HG03460 (cell line): Measurements from ENCODE around the gene DOCK9.

Experiments
- ATAC-seq: cut with Tn5 transposase; IDR thresholded peaks from one replicate; pipeline ENCODE4 v1.9.1; 2021; ENCODE audit not compliant: unreplicated experiment

The DOCK9 gene

DNA sequence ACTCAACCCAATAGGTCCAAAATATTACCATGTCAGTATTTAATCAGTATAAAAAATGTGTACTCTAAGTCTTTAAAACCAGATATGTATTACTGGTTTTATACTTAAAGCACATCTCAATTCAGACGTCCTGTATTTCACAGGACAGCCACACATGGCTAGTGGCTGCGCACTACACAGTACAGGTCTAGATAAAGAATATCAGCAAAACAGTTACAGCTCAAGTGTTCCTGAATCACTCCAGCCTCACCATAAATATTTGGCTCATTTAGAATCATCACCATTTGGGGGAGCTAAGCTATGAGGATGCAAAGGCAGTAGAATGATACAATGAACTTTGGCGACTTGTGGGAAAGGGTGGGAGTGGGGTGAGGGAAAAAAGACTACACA, 89.0 kb downstream of the DOCK9 start:
- ATAC-seq = no peak

DNA sequence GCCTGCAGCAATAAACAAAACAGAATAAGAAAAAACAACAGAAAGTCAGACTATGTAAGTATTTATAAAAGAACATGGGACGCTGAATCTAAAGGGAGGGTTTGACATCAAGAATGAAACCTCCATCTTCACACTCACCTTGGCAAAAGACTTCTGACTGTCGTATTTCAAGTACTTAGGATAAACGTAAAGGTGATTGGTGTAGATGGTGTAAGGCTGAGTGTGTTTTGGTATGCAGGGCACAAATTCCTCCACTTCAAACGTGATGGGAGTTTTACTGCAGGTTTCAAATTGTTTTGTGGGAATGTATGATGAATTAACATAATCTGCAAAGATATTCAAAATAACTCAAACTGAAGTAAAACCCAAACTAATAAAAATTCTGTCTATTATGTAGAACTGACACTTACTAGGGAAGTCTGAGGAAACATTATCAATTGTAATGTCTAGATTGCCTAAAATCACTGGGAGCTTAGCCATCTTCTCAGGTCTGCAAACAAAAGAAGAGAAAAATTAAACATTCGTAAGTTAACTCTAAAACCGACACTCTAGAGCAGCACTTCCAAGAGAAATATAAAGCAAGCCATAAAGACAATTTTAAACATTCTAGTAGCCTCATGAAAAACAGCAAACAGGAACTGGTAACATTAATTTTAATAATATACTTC, 89.5 kb downstream of the DOCK9 start:
- ATAC-seq = no peak

DNA sequence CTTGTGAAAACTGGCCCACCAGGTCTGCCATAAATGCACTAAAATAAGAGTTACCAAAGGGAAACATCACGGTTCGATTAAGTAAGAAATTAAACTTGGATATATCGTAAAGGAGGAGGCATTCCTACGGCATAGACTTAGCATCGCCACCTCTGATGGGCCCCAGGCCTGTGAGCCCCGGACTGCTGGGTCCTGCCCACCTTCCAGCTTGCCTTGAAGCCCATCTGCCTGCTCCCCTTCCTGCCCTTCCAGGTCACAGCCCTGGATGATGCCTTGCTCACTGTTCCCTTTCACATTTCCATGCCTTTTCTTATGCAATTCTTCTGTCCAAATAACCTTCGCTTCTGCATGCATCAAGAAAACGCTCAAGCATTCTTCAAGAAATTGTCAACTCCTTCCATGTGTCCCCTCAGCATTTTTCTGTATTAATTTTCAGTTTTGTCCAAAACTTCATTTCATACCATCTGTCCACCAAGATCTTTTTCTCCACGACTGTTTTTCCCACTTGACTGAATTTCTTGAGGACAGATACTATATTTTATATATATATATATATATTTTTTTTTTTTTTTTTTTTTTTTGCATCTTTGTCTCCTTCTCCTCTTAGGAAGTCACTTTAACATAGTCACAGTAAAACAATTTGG, 91.2 kb downstream of the DOCK9 start:
- ATAC-seq = no peak

DNA sequence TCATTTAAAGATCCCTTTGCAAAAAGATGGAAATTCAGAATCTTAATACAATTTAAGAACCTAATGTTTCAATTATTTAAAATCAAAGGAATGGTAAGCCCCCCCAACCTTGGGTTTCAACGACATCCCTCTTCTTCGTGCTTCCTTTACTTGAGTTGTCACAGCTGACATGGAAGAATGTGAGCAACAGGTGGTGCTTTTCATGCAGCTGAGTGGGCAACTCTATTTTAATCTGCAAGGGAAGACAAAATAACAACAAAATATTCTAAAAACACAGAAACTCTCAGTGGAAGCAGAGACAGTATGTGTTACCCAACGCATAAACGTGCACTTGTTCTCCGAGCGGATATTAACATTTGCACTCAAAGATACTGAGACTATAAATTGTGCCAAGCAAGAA, 92.3 kb downstream of the DOCK9 start:
- no peak for ATAC-seq

DNA sequence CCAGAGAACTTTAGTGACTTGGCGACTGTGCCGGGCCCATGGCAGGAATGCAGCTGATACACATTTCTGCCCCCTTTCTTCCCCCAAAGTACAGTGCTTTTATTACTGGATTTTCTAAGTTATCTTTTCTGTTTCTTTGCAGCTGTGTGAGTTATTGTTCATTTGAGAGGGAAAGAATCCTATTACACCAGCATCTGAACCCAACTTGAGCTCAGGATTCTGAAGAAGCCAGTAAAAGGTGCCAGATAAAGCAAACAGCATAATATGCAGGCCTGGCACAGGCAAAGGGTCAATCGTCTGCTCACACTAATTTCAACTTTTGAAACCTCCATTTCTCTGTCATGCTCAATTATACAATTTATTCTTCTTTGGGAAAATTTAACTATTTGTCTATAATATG, 93.9 kb downstream of the DOCK9 start:
- ATAC-seq = no peak

DNA sequence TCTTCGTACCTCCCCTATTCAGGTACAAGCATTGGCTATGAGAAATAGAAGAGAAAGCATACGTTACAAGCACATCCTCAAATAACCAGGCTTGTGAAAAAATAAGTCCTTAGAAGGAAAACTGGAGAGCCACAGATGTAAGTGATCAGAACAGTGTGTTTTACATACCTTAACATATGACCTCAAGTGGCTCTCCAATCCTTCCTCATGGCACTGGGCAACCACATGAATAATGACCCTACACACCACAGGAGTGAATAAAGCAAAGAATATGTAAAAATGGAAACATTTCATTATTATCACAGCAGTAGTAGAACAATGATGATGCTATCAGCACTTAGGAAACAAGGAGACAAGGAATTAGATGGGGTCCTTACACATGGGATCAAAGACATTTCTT, 96.5 kb downstream of the DOCK9 start:
- ATAC-seq = no peak

DNA sequence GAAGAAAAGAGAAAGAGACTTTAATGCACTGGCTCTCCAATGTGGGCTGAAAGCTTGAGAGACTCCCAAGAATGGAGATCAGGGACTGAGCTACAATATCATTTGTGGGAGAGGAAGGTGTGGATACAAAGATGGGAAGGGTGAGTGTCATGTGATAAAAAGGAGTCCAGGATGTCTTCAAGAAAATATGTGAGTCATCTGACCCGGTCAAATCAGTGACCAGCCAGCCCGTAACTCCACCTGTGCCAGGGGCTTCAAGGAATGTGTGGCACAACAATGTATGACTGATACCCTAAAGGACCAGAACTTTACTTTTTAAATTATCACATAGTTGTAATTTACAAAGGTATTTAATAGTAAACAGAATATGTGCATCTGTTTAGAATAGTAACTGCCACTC, 97.2 kb downstream of the DOCK9 start:
- no peak for ATAC-seq

DNA sequence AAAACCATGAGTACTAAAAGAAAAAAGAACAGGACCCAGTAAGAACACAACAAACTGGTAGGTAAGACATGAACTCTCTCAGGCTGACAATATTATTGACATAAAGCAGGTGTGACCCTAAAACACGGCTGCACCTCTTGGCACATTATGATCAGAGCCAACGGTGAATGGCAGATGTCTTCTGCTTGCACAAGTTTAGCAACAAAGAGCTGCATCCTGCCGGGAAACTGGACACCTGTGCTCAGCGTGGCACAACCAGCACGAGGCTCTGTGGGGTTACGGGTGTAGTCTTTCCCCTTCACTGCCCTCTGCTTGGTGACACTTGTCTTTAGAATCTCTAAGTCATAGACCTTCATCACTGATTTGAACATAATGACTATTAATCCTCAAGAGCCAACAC, 97.9 kb downstream of the DOCK9 start:
- ATAC-seq = no peak

DNA sequence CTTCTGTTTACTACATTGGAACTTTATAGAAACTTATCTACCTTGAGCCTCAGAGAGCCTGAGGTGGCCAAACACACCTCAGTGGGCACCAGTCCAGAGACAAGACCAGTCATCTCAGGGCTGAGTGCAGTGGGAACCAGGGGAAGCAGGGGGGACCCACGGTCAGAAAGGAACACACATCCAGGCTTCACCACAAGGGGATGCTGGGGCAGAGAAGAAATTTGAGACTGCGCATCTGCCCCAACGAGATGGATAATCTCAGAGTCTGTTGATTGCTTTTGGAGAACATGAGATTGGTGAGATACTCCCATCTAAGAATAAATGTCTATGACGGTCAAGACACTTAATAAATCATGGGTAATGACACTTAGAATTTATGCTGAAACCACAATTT, 98.7 kb downstream of the DOCK9 start:
- ATAC-seq = no peak

DNA sequence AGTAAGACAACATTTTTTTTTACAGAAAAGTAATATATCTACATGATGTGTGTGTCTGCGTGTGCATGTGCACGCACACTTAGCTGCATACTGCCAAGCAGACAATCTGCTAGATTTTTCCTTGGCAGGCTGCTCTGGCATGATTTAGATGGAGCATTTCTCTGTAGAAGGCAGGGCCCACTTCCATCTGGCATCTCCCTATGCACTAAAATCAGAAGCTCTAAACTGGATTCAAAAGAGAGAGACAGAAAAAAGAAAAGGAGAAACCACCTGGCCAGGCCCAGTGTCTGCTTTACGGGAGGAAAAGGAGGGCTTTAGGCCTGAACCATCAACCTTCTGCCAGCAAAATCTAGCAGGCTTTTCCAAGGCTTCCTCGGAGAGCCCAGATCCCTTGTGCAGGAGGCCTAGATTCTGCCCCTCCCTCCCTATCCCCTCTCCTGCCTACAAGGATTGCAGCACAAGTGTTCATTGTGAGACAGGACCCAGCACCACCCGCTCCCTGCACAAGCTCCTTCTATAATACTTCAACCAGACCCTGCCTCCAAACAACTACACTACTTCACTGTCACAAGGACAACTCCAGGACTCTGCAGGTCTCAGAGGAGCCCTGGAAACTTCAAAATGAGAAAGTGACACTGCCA, 99.3 kb downstream of the DOCK9 start:
- no peak for ATAC-seq

DNA sequence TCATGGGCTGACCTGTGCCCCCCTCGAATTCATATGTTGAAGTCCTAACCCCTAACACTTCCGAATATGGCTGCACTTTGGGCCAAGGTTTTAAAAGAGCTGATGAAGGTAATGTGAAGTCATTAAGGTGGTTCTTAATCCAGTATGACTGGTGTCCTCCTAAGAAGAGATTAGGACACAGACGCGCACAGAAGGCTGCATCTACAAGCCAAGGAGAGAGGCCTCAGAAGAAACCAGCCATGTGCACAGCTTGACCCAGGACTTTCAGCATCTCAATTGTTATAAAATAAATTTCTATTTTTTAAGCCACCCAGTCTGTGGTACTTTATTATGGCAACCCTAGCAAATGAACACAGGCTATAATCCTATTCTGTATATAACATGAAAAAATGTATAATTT, 99.9 kb downstream of the DOCK9 start:
- no peak for ATAC-seq

DNA sequence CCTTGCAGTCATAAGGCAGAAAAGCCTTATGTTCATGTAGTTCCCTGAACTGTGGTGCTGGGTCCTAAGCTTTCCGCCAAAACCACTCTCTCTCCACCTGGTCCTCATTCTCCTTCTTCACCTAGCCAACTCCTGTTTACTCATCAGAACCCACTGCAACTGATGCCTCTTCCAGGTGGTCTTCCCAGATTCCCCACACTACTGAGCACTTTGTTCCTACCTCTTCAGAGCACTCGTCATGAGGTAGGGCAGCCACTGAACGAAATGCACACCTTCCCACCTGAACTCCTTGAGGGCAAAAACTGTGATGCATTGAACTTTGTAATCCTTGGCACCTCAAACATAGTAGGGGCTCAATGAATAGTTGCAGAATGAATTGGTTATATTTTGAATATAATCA, 100.4 kb downstream of the DOCK9 start:
- no peak for ATAC-seq

DNA sequence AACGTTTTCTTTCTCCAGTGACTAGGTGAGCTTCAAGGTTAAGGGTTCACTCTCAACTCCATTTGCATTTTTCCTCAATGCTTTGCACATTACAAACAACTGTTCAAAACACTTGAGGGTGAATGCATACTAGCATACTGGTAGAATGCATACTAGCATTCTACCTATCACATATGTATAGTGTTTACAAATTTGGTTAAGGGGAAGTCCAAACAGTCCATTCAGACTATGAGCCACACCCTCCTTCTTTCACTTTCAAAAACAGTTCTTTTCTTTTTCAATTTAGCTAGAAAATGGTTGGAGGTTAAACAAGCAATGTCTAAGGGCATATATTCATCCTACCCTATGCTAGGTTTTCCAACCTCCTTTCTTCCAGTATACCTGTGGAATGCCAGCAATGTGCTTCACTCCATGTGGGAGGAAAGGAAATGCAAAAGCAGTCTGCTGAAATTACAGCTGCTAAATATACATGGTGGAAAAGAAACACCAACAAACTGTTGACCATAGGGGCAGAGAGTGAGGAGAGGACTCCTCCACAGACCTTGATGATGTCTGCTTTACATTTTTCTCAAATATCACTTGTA, 102.6 kb downstream of the DOCK9 start:
- peak; percentile 92 for ATAC-seq

DNA sequence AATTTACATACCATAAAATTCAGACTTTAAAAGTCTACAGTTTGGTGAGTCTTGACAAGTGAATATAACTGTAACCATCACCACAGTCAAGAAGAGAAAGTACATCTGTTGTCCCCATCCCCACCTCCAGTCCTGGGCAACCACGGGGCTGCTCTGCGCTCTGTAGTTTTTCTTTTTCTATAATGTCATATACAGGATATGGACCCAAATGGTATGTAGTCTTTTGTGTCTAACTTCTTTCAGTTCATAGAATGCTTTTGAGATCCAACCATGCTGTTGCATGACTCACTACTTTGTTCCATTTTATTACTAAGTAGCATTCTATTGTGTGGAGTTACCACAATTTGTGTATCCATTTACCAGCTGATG, 103.9 kb downstream of the DOCK9 start:
- ATAC-seq = no peak

DNA sequence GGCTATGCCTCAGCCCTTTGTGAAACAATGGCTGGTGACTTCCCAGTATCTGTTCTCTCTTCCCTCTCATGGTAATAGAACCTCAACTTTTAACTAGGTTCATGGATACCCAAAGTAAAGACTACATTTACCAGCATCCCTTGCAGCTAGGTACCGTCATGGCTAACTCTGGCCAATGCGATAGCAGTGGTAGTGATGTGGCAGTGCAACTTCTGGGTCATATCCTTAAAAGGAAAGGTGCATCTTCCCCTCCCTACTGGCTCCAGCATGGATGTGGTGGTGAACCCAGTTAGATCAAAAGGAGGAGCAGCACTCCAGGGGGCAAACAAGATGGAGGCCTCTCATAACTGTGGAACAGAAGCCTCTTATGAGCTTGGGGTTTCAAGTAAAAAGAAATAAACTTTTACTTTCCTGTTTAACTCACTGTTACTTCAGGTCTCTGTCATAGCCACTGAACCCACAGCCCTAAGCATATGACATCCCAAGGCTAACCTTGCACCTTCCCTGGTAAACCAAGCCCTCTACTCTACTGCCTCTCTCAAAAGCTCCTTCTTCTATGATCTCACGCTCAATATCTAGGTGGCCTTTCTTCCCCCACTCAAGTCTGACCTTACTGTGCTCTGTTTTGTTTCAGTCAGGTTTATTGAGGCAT, 104.4 kb downstream of the DOCK9 start:
- ATAC-seq = no peak

DNA sequence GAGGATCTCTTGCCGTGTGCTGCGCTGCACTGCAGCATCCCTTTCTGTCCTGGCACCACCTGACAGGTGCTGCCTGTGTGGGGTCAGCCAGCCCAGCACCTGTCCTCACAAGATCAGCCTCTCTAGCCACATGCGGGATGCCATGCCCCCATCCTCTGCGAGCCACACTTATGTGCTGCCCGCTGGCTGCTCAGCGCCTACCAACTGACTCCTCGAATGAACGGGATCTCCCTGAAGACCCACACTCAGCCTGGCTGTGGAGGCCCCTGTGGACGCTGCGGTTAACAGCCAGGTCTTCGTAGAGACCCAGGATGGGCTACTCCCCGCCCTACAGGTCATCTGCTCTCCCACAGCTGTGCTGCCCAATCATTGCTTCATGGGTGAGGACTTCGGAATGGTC, 106.1 kb downstream of the DOCK9 start:
- ATAC-seq = no peak

DNA sequence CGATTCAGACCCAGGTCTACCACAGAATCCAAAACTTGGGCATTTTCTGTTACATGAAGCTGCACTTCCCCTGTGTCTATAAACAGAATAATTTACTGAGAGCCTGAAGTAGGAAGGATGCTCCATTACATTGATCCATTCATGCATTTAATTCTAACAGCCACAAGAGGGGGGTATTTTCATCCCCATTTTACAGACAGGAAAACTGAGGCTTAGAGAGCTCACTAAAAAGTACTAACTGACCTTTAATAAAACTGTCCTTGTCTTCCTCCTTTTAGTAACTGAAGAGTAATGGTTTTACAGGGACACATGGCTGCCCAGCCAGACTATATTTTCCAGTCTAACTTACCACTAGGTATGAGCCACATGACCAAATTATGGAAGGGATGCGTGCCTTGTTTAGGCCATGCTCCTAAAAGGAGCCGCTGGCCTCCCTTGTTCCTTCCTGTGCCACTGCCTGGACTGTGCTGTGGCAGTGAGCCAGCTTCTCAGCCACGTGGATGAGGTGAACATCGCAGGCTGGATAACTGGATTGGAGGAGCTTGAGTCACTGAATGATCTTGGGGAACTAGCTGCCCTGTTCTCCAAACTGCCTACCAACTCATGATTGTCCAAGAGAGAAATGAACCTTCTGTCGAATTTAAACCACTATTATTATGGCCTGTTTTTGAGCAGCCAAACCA, 108.3 kb downstream of the DOCK9 start:
- no peak for ATAC-seq

DNA sequence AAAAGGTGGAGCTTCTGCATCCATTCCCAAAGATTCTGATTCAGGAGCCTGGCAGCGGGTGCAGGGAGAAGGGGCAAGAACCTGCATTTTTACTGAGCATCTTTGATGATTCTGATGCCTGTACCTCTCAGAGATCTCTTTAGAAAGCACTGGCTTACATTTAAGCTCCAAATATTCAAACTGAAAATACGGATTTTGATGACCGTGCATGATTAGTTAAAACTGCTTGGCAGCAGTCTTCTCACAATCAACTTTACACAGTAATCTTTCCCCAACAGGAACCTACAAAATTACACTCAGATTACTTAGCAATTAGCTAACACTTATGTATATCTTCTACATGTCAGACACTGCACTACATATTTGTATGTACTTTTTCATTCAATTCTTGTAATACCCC, 108.9 kb downstream of the DOCK9 start:
- no peak for ATAC-seq

DNA sequence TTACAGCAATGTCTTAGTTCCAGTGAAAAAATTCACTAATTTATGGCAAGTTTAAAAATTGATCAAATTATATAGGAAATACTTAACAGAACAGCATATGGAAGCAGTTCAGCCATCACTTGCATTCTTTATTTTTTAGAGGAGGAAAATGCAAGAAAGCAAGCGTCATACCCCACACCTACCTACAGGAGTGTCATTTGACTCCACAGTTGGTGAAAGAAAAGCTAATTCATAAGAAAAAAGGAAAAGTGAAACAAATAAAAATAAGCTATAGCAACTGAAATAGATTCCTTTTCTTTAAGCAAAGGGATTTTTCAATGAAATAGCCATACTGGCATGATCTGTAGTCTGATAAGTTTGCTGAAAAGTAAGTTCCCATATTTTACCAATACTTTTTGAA, 111.0 kb downstream of the DOCK9 start:
- ATAC-seq = no peak

DNA sequence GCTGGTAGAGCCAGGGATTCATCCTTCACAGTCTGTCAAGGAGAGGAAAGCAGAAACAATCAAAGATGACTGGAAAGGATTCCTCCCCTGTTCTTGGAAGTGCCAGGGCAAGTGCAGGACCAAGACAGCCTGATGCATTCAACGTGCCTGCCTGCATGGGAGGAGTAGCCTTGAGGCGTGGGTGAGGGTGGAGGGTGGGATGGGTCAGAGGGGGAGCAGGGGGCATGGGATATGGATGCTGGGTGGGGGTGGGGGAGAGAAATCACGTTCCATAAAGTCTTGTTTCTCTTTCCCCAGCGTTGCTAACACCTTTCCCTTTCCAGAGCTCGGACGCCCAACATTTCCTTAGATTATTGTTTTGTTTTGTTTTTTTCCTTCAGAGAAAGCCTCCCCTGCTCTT, 117.4 kb downstream of the DOCK9 start:
- no peak for ATAC-seq

DNA sequence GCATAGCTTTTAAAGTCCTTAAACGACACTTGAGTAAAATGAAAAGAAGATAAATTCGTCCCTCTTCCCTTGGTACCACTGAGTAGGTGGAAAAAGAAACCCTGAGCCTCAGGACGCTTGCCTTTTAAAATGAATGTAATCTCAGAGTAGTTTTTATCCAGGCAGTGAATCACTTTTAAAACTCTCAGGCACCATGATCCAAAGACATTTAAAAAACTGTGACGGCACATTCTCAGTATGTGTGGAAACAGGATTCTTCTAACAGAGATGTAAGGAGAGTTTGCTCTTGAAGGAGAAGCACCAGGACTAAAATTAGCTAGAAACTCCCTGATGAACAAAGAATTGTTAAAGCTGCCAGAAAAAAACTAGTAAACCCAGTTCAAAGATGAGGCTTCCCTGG, 119.7 kb downstream of the DOCK9 start:
- no peak for ATAC-seq
